Thymus (tissue), 2 donors: ENCODE measurements around the gene ZNF786. TPM values are rescaled to one million over a fixed set of nuclear protein-coding genes. Genes with fewer than 3 reads are reported as not detected.

Experiments
- polyA plus RNA-seq: library from polyadenylated mRNA; stranded (reverse); fragments of 200-250 nt; gene quantifications from one replicate; pipeline ENCODE4 v1.2.3, GENCODE V29; 2013
- total RNA-seq: library from RNA; stranded (reverse); fragments of 120-200 nt; gene quantifications from one replicate; pipeline ENCODE4 v1.2.4, GENCODE V29; 2013
- donor health status: healthy.

ZNF786 gene
- total and polyA plus RNA-seq, 2 donors, result 7.1 to 10.5 TPM

Other genes with a start within 250 kb of the ZNF786 start
- 36.0 TPM for gene EZH2, start 206.4 kb downstream of the ZNF786 start, total RNA-seq
- gene EZH2, start 206.4 kb downstream of the ZNF786 start, polyA plus RNA-seq, result 23.4 TPM
- 93.1 TPM for gene PDIA4, start 62.2 kb downstream of the ZNF786 start, total RNA-seq
- 53.3 TPM for gene PDIA4, start 62.2 kb downstream of the ZNF786 start, polyA plus RNA-seq
- gene ZNF425, start 35.6 kb upstream of the ZNF786 start, total RNA-seq, result 2.2 TPM
- 1.6 TPM for gene ZNF425, start 35.6 kb upstream of the ZNF786 start, polyA plus RNA-seq
- gene ZNF398, start 56.7 kb upstream of the ZNF786 start, total RNA-seq, result 6.9 TPM
- 4.5 TPM for gene ZNF398, start 56.7 kb upstream of the ZNF786 start, polyA plus RNA-seq
- gene ZNF282, start 104.8 kb upstream of the ZNF786 start, total RNA-seq, result 7.6 TPM
- 13.0 TPM for gene ZNF282, start 104.8 kb upstream of the ZNF786 start, polyA plus RNA-seq
- 5.9 TPM for gene ZNF212, start 148.9 kb upstream of the ZNF786 start, total RNA-seq
- gene ZNF212, start 148.9 kb upstream of the ZNF786 start, polyA plus RNA-seq, result 16.7 TPM
- 7.8 TPM for gene ZNF783, start 171.5 kb upstream of the ZNF786 start, total RNA-seq
- 12.9 TPM for gene ZNF783, start 171.5 kb upstream of the ZNF786 start, polyA plus RNA-seq